ENCODE results near the gene NLRP1.

Gene NLRP1

DNA sequence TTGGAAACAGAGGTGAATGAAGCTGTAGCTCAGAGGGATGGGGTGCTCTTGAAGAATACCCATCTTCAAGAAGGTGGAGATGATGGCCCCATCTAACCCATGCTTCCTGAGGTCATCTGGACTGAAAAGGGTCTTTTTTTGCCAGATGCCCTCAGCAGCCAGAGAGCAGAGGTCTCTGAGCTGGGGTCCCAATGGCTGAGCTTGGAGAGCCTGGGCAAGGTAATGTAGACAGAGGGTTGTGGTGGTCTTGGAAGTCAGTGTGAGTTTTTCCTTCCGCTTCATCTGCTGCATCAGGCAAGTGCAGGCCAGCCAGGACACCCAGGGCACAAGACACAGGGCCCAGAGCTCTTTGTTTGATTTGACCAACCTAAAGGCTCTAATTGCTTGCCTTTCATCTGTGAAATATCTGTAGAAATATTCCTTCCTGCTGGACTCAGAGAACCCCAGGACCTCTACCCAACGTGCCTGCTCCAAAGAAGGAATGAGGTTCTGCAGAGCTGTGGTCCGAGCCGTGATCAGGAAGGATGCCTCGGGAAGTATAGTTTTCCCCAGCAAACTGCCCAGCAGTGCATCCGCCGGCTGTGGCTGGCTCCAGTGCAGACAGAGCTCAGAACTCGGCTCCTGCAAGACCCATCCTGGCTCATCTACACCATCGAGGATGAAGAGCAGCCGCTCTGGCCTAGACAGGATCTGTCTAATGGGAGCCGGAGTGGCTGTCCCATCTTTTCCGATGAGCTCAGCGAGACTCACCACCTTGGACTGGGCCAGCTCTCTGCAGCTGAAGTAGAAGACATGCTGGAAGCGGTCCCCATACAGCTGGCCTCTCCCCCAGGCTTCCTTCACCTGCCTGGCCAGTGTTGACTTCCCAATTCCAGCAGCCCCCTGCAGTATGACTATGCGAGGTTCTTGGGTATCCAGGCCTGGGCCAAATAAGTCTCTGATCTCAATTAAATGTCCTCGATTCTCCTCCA lies 25.2 kb downstream of the NLRP1 start:
- H3K36me3 ChIP-seq (ENCODE audit: insufficient read depth, low read length) = no peaks in the 10 kb centered on the region
- H3K9me3 ChIP-seq (ENCODE audit: low read length) = peaks cover 6% of the 10 kb centered on the region
- H3K4me1 ChIP-seq (ENCODE audit: insufficient read depth, low read length) = no peaks in the 10 kb centered on the region
- H3K27me3 ChIP-seq (ENCODE audit: insufficient read depth, low read length) = no peaks in the 10 kb centered on the region
- H2AFZ ChIP-seq (ENCODE audit: low read depth, low read length) = no peak overlapping the region
- no peak overlapping the region for H3K4me3 ChIP-seq (ENCODE audit: low read length)

DNA sequence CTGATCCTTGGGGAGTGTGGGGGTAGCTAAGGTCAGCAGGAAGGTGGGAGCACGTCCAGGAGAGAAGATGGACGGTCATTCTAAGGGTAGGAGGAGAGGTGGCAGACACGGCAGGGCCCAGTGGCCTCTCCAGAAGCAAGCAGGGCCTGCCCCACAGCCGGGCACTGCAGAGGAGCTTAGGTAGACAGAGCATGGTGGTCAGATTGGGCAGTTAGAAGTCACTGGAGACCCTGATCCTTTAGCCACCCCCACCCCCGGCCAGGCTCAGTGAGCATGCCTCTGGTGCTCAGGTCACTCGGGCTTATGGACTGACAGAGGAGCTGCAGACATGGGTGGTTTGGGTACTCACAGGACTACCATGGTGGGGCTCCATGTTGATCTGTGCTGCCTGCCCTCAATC lies 26.3 kb downstream of the NLRP1 start:
- H3K4me3 ChIP-seq (ENCODE audit: low read length) = no peak overlapping the region
- H3K27me3 ChIP-seq (ENCODE audit: insufficient read depth, low read length) = no peaks in the 10 kb centered on the region
- H3K9me3 ChIP-seq (ENCODE audit: low read length) = peaks cover 6% of the 10 kb centered on the region
- H3K36me3 ChIP-seq (ENCODE audit: insufficient read depth, low read length) = no peaks in the 10 kb centered on the region
- no peaks in the 10 kb centered on the region for H3K4me1 ChIP-seq (ENCODE audit: insufficient read depth, low read length)
- H2AFZ ChIP-seq (ENCODE audit: low read depth, low read length) = no peak overlapping the region

DNA sequence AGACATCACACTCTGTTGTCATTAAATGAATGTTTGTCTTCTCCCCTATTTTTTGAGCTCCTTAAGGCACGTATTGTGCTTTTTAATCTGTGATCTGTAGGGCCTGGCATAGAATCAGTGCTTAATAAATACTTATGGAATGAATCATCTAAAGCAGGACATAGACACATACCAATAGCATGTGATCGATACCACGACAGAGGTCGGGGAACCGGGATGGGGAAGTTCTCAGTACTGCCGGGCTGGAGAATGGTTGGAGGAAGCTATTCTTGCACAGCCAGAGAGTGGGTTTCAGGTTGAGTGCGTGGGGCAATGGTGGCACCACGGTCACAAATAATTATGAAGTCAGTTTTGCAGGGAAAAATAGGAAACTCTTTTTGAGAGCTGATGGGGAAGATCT lies 26.8 kb downstream of the NLRP1 start:
- Histone ChIP-seq H3K4me1 (ENCODE audit: insufficient read depth, low read length) (no peaks in the 10 kb centered on the region), H3K4me3 (ENCODE audit: low read length) (no peak overlapping the region), H3K27me3 (ENCODE audit: insufficient read depth, low read length) (no peaks in the 10 kb centered on the region), H3K36me3 (ENCODE audit: insufficient read depth, low read length) (no peaks in the 10 kb centered on the region), H2AFZ (ENCODE audit: low read depth, low read length) (no peak overlapping the region), H3K9me3 (ENCODE audit: low read length) (peaks cover 4% of the 10 kb centered on the region)

DNA sequence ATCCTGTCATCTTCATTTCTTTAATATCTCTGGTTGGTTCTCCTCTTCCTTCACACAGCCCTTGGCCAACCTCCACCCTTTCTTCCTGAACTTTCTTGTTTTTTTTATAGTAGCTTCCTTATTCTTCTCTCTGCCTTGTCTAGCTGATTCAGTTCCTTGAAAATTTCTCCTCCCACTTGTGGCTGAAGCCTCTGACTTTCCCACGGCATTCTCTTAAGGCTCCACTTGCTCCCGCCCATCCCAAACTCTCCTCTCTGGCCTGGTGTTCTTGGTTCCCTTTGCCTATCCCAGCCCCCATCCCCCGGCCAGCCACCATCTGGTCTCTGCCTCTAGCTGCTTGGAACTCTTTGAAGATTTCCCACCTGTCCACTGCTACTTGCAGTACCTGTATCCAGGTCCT lies 29.1 kb downstream of the NLRP1 start:
- Histone ChIP-seq H3K4me1 (ENCODE audit: insufficient read depth, low read length) (no peaks in the 10 kb centered on the region), H3K27me3 (ENCODE audit: insufficient read depth, low read length) (no peaks in the 10 kb centered on the region), H2AFZ (ENCODE audit: low read depth, low read length) (no peak overlapping the region), H3K36me3 (ENCODE audit: insufficient read depth, low read length) (no peaks in the 10 kb centered on the region), H3K4me3 (ENCODE audit: low read length) (no peak overlapping the region), H3K9me3 (ENCODE audit: low read length) (no peaks in the 10 kb centered on the region)

DNA sequence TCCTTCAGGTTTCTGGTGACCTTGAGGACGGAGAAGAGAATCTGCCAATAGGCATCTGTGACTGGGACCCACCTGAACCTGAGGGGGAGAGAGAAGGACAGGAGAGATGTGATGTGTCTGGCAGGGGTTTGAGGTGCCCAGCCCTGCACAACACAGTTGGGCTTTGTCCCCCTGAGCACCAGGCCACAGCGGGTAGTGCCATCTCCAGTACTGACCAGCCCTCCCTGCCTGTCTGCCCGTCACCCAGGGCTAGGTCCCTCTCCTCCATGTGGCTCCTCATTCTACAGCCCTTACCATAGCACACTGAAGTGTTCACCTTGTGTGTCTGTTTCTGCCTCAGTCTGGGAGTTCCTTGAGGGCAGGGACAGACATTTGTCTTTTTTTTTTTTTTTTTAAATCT lies 30.8 kb downstream of the NLRP1 start:
- Histone ChIP-seq H3K27me3 (ENCODE audit: insufficient read depth, low read length) (no peaks in the 10 kb centered on the region), H3K9me3 (ENCODE audit: low read length) (no peaks in the 10 kb centered on the region), H3K4me3 (ENCODE audit: low read length) (no peak overlapping the region), H3K4me1 (ENCODE audit: insufficient read depth, low read length) (no peaks in the 10 kb centered on the region), H2AFZ (ENCODE audit: low read depth, low read length) (no peak overlapping the region), H3K36me3 (ENCODE audit: insufficient read depth, low read length) (no peaks in the 10 kb centered on the region)

DNA sequence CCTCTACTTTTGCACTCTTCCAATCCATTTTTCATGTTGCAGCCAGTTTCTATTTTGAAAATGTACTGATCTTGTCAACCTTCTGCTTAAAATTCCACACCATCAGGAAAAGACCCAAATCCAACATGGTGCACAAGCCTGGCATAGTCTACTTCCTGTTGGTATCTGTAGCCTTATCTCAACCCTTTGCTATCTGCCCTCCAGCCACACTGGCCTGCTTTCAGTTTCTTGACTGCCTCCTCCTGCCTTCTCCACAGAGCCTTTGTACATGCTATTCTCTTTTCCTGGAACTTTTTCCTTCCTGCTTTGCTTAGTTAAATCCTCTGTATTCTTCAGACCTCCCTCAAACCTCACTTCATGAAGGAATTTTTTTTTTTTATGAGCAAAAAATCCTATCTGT lies 31.5 kb downstream of the NLRP1 start:
- no peaks in the 10 kb centered on the region for H3K36me3 ChIP-seq (ENCODE audit: insufficient read depth, low read length)
- H3K4me1 ChIP-seq (ENCODE audit: insufficient read depth, low read length) = no peaks in the 10 kb centered on the region
- H3K4me3 ChIP-seq (ENCODE audit: low read length) = no peak overlapping the region
- no peak overlapping the region for H2AFZ ChIP-seq (ENCODE audit: low read depth, low read length)
- H3K9me3 ChIP-seq (ENCODE audit: low read length) = no peaks in the 10 kb centered on the region
- H3K27me3 ChIP-seq (ENCODE audit: insufficient read depth, low read length) = no peaks in the 10 kb centered on the region

DNA sequence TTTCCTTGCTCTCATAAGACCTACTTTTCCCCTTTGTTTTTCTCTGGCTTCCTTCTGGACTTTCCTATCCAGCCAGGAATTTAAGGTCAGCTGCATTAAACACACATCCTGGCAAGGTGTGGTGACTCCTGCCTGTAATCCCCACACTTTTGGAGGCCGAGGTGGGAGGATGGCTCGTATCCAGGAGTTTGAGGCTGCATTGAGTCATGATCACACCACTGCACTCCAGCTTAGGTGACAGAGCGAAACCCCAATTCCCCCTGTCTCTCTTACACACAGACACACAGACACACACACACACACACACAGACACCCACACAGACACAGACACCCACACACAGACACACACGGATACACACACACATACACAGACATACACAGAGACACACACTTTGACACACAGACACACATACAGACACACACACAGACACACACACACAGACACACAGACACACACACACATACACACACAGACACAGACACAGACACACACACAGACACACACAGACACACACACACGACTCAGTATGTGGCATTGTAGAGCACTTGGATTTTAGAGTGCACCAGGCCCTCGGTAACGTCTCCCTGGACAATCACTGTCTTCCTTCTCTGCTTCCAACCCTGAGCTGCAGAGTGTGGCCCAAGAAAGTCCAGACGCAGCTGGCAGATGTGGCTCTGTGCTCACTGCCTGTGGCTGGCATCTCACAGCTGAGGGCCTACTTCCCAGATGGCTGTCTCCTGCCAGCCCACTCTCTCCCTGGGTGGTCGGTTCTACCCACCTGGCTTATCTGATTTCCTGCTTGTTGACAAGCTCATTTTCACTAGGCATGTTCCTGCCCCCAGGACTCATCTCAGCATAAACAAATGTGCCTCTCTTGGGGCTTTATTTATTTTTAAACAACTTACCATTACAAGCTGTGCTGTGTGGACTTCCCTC lies 39.0 kb downstream of the NLRP1 start:
- Histone ChIP-seq H3K9me3 (ENCODE audit: low read length) (no peaks in the 10 kb centered on the region), H3K4me1 (ENCODE audit: insufficient read depth, low read length) (no peaks in the 10 kb centered on the region), H3K4me3 (ENCODE audit: low read length) (no peak overlapping the region), H2AFZ (ENCODE audit: low read depth, low read length) (no peak overlapping the region), H3K27me3 (ENCODE audit: insufficient read depth, low read length) (no peaks in the 10 kb centered on the region), H3K36me3 (ENCODE audit: insufficient read depth, low read length) (no peaks in the 10 kb centered on the region)

DNA sequence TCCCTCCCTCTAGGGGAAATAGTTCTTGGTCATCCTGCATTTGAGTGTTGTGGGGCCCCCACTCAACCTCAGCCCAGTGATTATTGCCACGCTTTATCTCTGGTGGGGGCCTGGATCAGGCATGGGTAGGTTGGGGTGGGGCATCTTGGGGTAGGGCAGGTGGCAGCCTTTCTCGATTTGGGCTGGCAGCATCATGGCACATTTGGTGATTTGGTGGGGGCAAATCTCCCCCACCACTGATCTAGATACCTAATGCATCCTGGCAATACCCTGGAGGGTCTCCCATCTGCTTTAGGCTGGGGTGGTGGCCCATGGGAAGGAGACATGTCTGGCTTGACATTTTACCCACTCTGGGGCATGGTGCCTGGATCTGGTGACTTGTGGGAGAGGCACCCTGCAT lies 40.2 kb downstream of the NLRP1 start:
- Histone ChIP-seq H3K4me3 (ENCODE audit: low read length) (no peak overlapping the region), H3K9me3 (ENCODE audit: low read length) (no peaks in the 10 kb centered on the region), H3K27me3 (ENCODE audit: insufficient read depth, low read length) (no peaks in the 10 kb centered on the region), H3K36me3 (ENCODE audit: insufficient read depth, low read length) (no peaks in the 10 kb centered on the region), H2AFZ (ENCODE audit: low read depth, low read length) (no peak overlapping the region), H3K4me1 (ENCODE audit: insufficient read depth, low read length) (no peaks in the 10 kb centered on the region)

DNA sequence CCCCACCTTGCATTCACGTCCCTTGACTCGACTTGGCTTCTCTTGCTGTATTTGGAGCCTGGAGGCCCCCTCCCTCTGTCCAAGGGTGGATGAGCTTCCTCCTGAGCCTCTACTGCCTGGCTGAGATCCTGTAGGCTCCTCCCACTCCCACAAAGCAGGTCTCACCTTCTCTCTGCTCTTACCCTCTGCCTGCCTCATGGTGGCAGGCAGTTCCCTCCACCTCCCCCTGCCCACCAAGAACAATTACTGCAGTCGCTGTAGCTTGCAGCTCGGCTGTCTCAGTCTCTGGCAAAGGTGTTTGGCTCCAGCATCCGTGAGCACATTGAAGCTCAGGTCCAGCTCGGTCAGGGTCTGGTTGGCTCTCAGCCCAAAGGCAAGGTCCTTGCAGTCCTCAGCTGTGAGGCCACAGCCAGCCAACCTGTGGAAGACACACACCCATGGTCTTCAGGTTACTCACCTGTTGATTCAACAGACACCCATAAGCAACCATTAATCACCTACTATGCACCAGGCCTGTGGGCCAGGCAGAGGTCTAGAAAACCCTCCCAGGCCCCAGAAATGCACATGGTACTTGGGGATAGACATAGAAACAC lies 42.6 kb downstream of the NLRP1 start:
- Histone ChIP-seq H3K36me3 (ENCODE audit: insufficient read depth, low read length) (no peaks in the 10 kb centered on the region), H3K4me1 (ENCODE audit: insufficient read depth, low read length) (no peaks in the 10 kb centered on the region), H3K9me3 (ENCODE audit: low read length) (no peaks in the 10 kb centered on the region), H3K4me3 (ENCODE audit: low read length) (no peak overlapping the region), H3K27me3 (ENCODE audit: insufficient read depth, low read length) (no peaks in the 10 kb centered on the region), H2AFZ (ENCODE audit: low read depth, low read length) (no peak overlapping the region)

DNA sequence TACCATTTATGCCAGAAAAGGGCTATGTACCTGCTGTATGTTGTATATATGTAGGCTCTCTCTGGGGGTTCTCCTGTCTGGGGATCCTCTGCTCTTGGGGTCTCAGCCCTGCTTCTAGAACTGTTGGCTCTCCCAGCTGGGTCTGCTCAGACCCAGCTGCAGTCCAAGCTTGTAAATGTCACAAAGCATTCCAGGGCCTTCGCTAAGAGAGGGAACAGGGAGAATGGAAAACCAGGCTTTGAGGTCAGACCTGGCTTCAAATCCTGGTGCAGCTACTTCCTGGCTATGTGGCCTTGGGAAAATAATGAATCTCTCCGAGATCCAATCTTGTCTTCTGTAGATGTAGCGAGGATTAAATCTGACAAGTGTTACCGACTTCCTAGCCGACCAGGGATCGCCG lies 44.0 kb downstream of the NLRP1 start:
- Histone ChIP-seq H2AFZ (ENCODE audit: low read depth, low read length) (no peak overlapping the region), H3K4me3 (ENCODE audit: low read length) (no peak overlapping the region), H3K36me3 (ENCODE audit: insufficient read depth, low read length) (no peaks in the 10 kb centered on the region), H3K27me3 (ENCODE audit: insufficient read depth, low read length) (no peaks in the 10 kb centered on the region), H3K4me1 (ENCODE audit: insufficient read depth, low read length) (no peaks in the 10 kb centered on the region), H3K9me3 (ENCODE audit: low read length) (no peaks in the 10 kb centered on the region)

DNA sequence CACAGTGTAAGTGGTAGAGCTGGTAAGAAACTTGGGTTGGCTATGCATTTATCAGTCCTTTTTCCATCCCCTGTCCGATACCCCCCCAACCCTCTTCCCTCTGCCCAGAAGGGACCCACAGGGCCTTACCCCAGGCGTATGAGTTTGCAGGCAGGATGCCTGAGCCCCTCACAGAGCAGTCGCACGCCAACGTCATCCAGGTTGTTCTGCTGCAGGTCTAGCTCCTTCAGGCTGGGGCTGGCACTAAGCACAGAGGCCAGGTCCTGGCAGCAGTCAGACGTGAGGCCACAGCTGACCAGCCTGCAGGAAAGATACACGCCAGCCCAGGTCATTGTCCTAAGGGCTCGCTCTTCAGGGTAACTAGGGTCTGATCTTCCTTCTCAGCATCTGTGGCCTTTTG lies 45.0 kb downstream of the NLRP1 start:
- Histone ChIP-seq H3K4me3 (ENCODE audit: low read length) (no peak overlapping the region), H3K36me3 (ENCODE audit: insufficient read depth, low read length) (no peaks in the 10 kb centered on the region)

DNA sequence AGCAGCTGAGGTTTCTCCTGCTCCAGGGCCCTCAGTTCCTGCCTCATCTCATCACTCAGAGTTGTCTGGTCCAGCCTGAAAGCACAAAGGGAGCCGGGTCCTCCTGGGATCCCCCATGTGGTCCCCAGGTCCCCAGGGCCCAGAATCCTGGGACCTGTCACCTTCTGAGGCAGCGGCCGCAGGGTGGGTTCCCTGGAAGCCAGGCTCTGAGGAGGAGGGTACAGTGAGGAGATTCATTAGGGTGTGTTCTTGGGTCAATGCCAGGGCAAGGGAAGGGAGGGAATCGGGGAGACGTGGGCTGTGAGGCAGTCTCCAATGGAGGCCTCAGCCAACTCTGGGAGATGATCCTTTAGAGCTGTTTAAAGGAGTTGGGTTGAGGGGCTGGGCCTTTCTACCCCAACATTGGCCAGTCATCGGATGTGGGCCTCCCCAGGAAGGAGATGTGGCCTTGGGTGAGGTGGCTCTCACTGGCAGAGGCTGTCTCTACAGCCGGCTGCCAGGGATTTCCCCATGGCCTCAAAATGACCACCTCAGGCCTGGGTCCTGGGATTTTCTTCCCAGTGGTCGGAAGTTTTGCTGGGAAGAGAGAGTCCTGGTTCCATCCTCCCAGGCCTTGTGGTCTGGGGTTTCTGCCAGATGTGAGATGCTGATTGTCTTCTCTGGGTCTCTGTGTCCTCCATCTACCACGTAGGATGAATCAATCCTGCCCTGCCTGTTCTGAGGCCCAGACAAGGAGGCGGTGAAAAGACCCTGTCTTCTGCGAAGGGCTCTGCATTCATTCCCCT lies 47.3 kb downstream of the NLRP1 start:
- Histone ChIP-seq H3K4me1 (ENCODE audit: insufficient read depth, low read length) (no peaks in the 10 kb centered on the region), H3K4me3 (ENCODE audit: low read length) (no peak overlapping the region), H3K9me3 (ENCODE audit: low read length) (no peaks in the 10 kb centered on the region), H3K36me3 (ENCODE audit: insufficient read depth, low read length) (no peaks in the 10 kb centered on the region), H3K27me3 (ENCODE audit: insufficient read depth, low read length) (no peaks in the 10 kb centered on the region), H2AFZ (ENCODE audit: low read depth, low read length) (no peak overlapping the region)

More for the DNA sequence above, 45.0 kb downstream of the NLRP1 start:
- no peaks in the 10 kb centered on the region for H3K27me3 ChIP-seq (ENCODE audit: insufficient read depth, low read length)
- H3K4me1 ChIP-seq (ENCODE audit: insufficient read depth, low read length) = no peaks in the 10 kb centered on the region
- H2AFZ ChIP-seq (ENCODE audit: low read depth, low read length) = no peak overlapping the region
- no peaks in the 10 kb centered on the region for H3K9me3 ChIP-seq (ENCODE audit: low read length)

All from neuron (in vitro differentiated cells).